ENCODE measurements around the gene KLF12.

KLF12 gene

DNA sequence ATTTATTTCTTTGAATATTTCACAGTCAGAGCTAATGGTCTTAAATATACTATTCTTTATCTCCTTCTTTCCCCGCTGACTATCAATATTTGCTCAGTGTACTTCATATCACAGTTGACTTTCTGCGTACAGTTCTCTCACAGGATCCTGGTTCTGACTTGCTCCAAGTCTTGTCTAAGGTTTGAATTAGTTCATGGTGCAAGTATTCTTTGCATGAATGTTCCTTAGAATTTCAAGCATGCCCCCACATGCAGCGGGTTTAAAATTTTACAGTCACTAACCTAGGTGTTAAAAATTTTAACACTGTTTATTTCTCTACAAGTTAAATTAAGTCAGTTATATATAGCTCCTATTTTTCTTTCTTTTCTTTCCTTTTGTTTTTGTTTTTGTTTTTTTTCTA lies 20.8 kb upstream of the KLF12 start:
- no peak overlapping the region for H3K9ac ChIP-seq (ENCODE audit: low read length)

DNA sequence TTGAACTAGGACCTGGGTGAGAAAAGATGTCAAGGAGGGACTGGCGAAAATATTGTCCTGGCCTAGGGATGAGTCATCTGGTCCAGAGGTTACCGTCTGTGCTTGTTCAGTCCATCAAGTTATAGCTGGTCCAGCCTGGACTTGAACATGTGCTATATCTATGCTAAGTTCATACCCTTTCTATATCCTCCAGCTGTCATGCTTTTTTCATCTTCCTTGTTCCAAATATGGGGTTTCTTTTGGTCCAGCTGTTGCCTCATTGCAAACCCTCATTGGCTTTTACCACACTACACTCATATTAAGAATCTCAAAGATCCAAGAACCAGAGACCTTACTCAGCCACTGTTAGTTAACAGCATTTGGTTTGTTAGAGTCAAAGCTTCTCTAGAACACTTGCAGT lies 19.1 kb upstream of the KLF12 start:
- no peak overlapping the region for H3K4me3 ChIP-seq (ENCODE audit: low read length)
- H3K36me3 ChIP-seq (ENCODE audit: control insufficient read depth, insufficient read depth, low read length) = no peaks in the 10 kb centered on the region
- H3K27me3 ChIP-seq (ENCODE audit: control insufficient read depth, insufficient read depth, low read length) = no peaks in the 10 kb centered on the region
- H3K9ac ChIP-seq (ENCODE audit: low read length) = no peak overlapping the region
- no peaks in the 10 kb centered on the region for H3K9me3 ChIP-seq (ENCODE audit: control insufficient read depth, low read length)
- H3K4me1 ChIP-seq (ENCODE audit: control insufficient read depth, insufficient read depth, low read length) = no peaks in the 10 kb centered on the region

More for the DNA sequence above, 20.8 kb upstream of the KLF12 start:
- Histone ChIP-seq H3K36me3 (ENCODE audit: control insufficient read depth, insufficient read depth, low read length) (no peaks in the 10 kb centered on the region), H3K27me3 (ENCODE audit: control insufficient read depth, insufficient read depth, low read length) (no peaks in the 10 kb centered on the region), H3K4me1 (ENCODE audit: control insufficient read depth, insufficient read depth, low read length) (no peaks in the 10 kb centered on the region), H3K4me3 (ENCODE audit: low read length) (no peak overlapping the region), H3K9me3 (ENCODE audit: control insufficient read depth, low read length) (no peaks in the 10 kb centered on the region)

DNA sequence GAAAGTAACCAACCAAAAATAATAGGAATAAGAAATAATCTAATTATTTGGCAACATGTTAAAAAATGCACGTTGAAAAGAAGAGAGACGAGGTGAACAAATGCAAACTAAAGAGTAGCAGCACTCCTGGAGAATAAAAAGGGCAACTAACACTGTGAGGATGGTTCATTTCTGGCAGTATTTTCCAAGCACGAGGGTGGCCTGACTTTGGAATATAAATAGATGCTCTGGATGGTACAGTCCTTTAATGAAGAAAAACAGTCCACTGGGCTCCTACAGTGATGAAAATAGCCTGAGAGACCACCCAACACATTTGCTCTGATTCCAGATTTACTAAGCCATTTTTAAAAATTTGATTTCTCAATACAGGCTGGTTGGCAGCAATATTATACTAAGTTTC lies 17.7 kb upstream of the KLF12 start:
- Histone ChIP-seq H3K9ac (ENCODE audit: low read length) (no peak overlapping the region), H3K4me3 (ENCODE audit: low read length) (no peak overlapping the region), H3K4me1 (ENCODE audit: control insufficient read depth, insufficient read depth, low read length) (no peaks in the 10 kb centered on the region), H3K36me3 (ENCODE audit: control insufficient read depth, insufficient read depth, low read length) (no peaks in the 10 kb centered on the region), H3K9me3 (ENCODE audit: control insufficient read depth, low read length) (no peaks in the 10 kb centered on the region), H3K27me3 (ENCODE audit: control insufficient read depth, insufficient read depth, low read length) (no peaks in the 10 kb centered on the region)

DNA sequence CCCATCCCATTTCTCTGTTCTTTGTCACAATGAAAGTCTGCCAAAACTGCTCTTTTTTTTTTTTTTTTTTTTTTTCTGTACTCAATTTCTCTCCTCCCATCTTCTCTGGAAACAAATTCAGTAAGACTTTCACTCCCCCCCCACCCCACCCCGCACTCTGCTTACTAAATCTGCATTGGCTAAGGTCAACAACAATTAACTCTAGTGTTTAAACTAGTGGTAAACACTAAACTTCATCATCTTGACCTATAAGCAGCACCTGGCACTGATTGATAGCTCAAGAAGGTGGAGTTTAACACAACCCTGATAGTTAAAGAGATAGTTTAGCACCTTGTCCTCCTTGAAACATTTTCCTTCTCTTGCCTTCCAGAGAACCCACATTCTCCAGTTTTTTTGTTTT lies 14.1 kb upstream of the KLF12 start:
- H3K36me3 ChIP-seq (ENCODE audit: control insufficient read depth, insufficient read depth, low read length) = no peaks in the 10 kb centered on the region
- no peaks in the 10 kb centered on the region for H3K4me1 ChIP-seq (ENCODE audit: control insufficient read depth, insufficient read depth, low read length)
- H3K4me3 ChIP-seq (ENCODE audit: low read length) = no peak overlapping the region
- H3K9me3 ChIP-seq (ENCODE audit: control insufficient read depth, low read length) = no peaks in the 10 kb centered on the region
- no peak overlapping the region for H3K9ac ChIP-seq (ENCODE audit: low read length)
- H3K27me3 ChIP-seq (ENCODE audit: control insufficient read depth, insufficient read depth, low read length) = no peaks in the 10 kb centered on the region

DNA sequence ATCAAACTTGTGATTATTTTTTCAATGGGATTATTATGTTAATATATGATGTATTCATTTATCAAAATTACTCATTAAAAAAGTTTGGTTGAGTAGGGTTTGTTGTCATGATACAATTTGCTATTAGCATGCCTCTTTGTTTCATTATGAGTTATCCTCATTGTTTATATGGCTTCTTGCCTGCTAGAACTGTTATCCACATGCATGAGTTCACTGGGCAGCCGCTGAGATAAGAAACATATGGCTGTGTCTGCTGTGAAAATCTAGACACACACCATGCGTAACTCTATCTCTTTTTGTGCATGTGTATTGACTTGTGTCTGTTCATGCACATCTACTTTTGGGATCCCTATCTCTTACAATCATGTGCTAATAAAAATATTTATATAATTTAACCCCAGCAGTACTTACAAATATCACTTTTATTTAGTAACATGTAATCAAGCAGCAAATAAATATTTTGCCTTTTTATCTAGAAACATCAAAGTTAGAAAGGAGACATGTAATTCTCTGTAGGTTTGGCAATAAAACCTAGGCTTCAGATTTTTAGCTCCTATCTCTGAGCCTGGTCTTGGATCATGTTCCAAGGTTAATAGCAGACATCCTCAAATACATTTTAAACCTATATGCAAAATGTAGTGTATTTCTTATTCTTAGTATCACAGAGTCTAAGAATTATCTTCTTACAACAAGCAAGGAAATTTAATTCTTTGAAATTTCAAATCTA lies 11.2 kb upstream of the KLF12 start:
- no peaks in the 10 kb centered on the region for H3K27me3 ChIP-seq (ENCODE audit: control insufficient read depth, insufficient read depth, low read length)
- H3K36me3 ChIP-seq (ENCODE audit: control insufficient read depth, insufficient read depth, low read length) = no peaks in the 10 kb centered on the region
- H3K4me3 ChIP-seq (ENCODE audit: low read length) = no peak overlapping the region
- no peak overlapping the region for H3K9ac ChIP-seq (ENCODE audit: low read length)
- H3K9me3 ChIP-seq (ENCODE audit: control insufficient read depth, low read length) = no peaks in the 10 kb centered on the region
- H3K4me1 ChIP-seq (ENCODE audit: control insufficient read depth, insufficient read depth, low read length) = no peaks in the 10 kb centered on the region

DNA sequence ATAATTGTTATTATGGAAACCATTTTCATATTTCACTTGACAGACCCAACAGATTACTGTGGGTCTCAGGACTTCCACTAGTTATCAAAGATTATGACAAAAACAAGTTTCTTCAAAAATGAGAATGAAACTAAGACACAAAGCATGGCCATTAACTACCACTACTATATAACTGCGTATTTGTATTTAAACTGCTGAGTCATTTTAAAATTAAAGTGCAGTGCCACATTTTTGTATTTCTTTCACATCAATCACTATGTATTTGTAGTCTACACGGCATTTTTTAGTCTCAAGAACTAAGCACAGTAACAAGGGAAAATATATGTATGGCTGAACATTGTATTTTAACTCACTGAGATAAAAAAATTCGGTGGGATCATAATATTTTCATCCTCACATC lies 10.1 kb upstream of the KLF12 start:
- Histone ChIP-seq H3K4me1 (ENCODE audit: control insufficient read depth, insufficient read depth, low read length) (no peaks in the 10 kb centered on the region), H3K9me3 (ENCODE audit: control insufficient read depth, low read length) (no peaks in the 10 kb centered on the region), H3K36me3 (ENCODE audit: control insufficient read depth, insufficient read depth, low read length) (no peaks in the 10 kb centered on the region), H3K4me3 (ENCODE audit: low read length) (no peak overlapping the region), H3K9ac (ENCODE audit: low read length) (no peak overlapping the region), H3K27me3 (ENCODE audit: control insufficient read depth, insufficient read depth, low read length) (no peaks in the 10 kb centered on the region)

DNA sequence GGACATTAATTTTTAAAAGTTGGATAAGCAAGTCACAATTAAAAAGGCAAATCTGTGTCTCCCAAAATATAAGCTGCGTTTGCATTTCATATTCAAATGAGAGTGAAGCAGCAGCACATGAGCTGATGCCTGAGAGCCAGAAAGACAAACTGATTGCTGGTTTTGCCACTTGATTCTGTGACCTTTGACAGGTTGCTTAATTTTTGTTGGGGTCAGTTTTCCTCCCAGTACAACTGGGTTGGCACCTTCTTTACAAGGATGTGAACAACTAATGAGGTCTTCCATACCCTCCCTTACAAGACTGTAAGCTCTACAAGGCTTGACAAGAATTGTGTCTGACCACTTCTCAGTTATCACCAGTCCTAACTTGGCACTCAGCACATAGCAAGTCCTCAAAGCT lies 8.1 kb upstream of the KLF12 start:
- no peaks in the 10 kb centered on the region for H3K9me3 ChIP-seq (ENCODE audit: control insufficient read depth, low read length)
- no peak overlapping the region for H3K9ac ChIP-seq (ENCODE audit: low read length)
- H3K4me1 ChIP-seq (ENCODE audit: control insufficient read depth, insufficient read depth, low read length) = no peaks in the 10 kb centered on the region
- no peak overlapping the region for H3K4me3 ChIP-seq (ENCODE audit: low read length)
- H3K27me3 ChIP-seq (ENCODE audit: control insufficient read depth, insufficient read depth, low read length) = peaks cover under 1% of the 10 kb centered on the region
- no peaks in the 10 kb centered on the region for H3K36me3 ChIP-seq (ENCODE audit: control insufficient read depth, insufficient read depth, low read length)

DNA sequence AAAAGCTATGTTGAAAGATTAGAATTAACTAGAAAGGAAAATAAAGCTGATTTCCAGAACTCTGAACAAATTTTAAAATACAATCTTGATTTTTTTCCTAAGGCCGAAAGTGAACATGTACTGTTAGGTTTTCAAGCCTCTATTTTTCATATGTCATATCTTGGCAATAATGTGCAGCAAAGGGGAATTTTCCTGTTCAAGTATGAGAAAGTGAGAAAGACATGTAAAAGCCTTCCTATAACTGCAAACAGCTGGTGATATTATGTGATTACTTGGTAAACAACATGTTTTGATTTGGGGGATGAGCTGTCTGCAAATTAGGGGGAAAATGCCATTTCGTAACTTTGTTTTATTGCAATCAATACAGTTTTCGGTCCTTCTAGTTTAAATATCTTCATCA lies 4.0 kb upstream of the KLF12 start:
- Histone ChIP-seq H3K4me1 (ENCODE audit: control insufficient read depth, insufficient read depth, low read length) (peaks cover 9% of the 10 kb centered on the region), H3K27me3 (ENCODE audit: control insufficient read depth, insufficient read depth, low read length) (peaks cover 21% of the 10 kb centered on the region), H3K36me3 (ENCODE audit: control insufficient read depth, insufficient read depth, low read length) (no peaks in the 10 kb centered on the region), H3K4me3 (ENCODE audit: low read length) (no peak overlapping the region), H3K9ac (ENCODE audit: low read length) (no peak overlapping the region), H3K9me3 (ENCODE audit: control insufficient read depth, low read length) (no peaks in the 10 kb centered on the region)

DNA sequence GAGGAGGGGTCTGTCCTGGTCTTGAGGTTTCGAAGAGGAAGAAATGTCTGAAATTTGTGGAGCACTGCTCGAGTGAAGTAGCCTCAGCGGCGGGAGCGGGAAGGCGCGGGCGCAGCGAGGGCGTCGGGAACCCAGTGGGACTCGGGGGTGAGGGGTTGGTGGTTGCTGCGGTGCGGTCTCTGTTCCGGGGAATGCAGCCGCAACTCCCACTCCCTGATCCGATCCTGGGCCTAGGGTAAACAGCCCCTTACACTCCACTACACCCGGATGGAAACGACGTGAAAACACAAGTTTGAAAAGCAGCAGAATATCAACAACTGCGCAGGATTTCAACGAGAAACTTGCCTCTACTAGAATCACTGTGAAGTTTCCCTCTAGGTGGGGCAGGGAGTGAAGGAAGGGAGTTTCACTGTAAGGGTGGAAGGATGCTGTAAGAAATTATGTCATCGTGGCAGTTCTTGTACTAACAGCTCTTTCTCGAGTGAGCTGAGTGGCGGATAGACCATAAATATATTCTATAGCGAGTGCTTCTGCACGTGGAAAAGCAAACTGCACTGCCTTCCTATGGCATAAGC lies 2.0 kb upstream of the KLF12 start:
- H3K27me3 ChIP-seq (ENCODE audit: control insufficient read depth, insufficient read depth, low read length) = peaks cover 25% of the 10 kb centered on the region
- H3K4me1 ChIP-seq (ENCODE audit: control insufficient read depth, insufficient read depth, low read length) = peaks cover 9% of the 10 kb centered on the region
- no peaks in the 10 kb centered on the region for H3K36me3 ChIP-seq (ENCODE audit: control insufficient read depth, insufficient read depth, low read length)
- H3K9me3 ChIP-seq (ENCODE audit: control insufficient read depth, low read length) = no peaks in the 10 kb centered on the region
- H3K9ac ChIP-seq (ENCODE audit: low read length) = peak overlapping the region; percentile 67
- peak overlapping the region; percentile 54 for H3K4me3 ChIP-seq (ENCODE audit: low read length)

DNA sequence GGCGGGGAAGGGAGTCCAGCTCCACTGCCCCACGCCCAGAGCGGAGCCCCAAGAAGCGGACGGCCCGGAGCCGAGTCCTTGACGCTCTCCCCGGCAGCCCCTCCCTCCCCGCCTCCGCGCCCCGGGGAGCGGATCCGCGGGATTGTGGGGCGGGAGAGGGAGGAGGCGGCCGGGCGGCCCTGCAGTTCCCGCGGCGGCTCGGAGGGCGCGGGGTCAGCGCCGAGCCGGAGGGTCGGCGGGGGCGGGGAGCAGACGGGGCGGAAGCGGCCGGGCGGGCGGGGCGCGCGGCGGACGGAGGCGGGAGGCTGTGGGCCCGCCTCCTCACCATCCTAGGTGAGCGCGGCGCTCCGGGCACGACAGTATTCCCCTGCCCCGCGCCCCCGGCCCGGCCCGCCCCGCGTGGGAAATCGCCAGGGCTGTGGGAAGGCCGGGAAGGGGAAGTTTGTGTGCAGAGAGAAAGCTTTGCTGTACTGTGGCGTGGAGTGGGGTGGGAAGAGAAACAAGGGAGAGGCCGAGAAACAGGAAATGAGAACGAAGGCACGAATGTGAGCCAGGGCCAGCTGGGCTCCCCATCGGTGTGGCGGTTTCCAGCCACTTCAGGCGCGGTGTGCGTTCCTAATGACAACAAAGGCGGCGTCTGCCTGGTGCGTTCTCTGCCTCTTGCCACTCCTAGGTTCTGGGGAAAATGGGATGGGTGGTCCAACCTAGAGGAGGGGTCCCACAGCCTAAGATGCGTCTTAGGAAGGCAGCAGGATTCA lies 1.3 kb upstream of the KLF12 start:
- H3K9me3 ChIP-seq (ENCODE audit: control insufficient read depth, low read length) = no peaks in the 10 kb centered on the region
- peaks cover 9% of the 10 kb centered on the region for H3K4me1 ChIP-seq (ENCODE audit: control insufficient read depth, insufficient read depth, low read length)
- H3K27me3 ChIP-seq (ENCODE audit: control insufficient read depth, insufficient read depth, low read length) = peaks cover 25% of the 10 kb centered on the region
- H3K36me3 ChIP-seq (ENCODE audit: control insufficient read depth, insufficient read depth, low read length) = no peaks in the 10 kb centered on the region
- H3K4me3 ChIP-seq (ENCODE audit: low read length) = peak overlapping the region; percentile 54
- peak overlapping the region; percentile 67 for H3K9ac ChIP-seq (ENCODE audit: low read length)

DNA sequence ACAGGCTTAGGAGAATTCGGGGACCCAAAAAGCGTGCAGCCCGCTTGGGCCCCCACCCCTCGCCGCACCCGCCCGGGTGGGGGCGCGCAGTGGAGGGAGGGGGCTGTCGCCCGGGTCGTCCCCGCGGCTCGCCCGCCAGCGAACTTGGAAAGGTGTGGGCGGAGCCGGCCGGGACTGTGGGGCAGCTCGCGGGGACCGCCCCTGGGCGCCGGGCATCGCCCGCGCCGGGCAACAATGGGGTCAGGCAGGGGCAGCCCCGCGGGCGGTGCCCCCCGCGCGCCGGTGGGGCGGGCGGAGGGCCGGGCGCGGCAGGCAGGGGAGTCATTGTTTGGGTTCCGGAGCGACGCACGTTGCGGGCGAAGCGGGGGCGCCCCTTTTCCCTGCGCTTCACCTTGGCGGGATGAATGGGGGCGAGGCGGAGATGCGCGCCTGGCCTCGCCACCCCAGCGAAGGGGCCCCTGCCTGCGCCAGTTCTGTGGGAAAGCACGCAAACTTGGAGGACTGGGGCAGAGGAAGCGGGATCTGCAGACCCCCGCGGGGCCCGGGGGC lies 647 bp upstream of the KLF12 start:
- no peak overlapping the region for H3K4me3 ChIP-seq (ENCODE audit: low read length)
- peaks cover 9% of the 10 kb centered on the region for H3K4me1 ChIP-seq (ENCODE audit: control insufficient read depth, insufficient read depth, low read length)
- H3K9me3 ChIP-seq (ENCODE audit: control insufficient read depth, low read length) = no peaks in the 10 kb centered on the region
- peaks cover 25% of the 10 kb centered on the region for H3K27me3 ChIP-seq (ENCODE audit: control insufficient read depth, insufficient read depth, low read length)
- peak overlapping the region; percentile 34 for H3K9ac ChIP-seq (ENCODE audit: low read length)
- H3K36me3 ChIP-seq (ENCODE audit: control insufficient read depth, insufficient read depth, low read length) = no peaks in the 10 kb centered on the region

DNA sequence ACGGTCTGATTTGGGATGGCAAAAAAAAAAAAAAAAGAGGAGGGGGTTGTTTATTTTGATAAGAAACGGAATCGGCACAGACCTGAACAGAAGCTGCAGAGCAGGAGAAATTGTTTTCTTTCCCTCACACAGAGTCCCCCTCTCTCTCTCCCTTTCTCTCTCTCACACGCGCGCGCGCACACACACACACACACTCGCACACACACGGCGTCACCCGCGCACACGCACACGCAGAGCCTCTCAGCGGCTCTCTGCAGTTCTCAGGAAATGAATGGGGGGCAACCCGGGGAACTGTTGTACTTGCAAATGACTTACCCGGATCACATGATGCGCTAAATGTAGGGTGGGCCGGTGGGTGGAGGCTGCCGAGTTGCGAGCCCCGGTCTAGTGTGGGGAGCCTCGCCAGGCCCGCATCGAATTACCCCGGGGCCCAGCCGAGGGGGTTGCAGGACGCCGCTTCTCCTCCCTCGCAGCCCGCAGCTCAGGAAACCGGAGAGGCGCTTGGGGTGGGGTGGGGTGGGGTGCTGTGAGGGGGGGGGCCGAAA lies 475 bp downstream of the KLF12 start:
- Histone ChIP-seq H3K27me3 (ENCODE audit: control insufficient read depth, insufficient read depth, low read length) (peaks cover 25% of the 10 kb centered on the region), H3K36me3 (ENCODE audit: control insufficient read depth, insufficient read depth, low read length) (no peaks in the 10 kb centered on the region), H3K4me3 (ENCODE audit: low read length) (no peak overlapping the region), H3K4me1 (ENCODE audit: control insufficient read depth, insufficient read depth, low read length) (peaks cover 9% of the 10 kb centered on the region), H3K9me3 (ENCODE audit: control insufficient read depth, low read length) (no peaks in the 10 kb centered on the region), H3K9ac (ENCODE audit: low read length) (peak overlapping the region; percentile 34)

Measured in mucosa of stomach (tissue), 1 donor.